GM12878 (cell line): ENCODE measurements around the gene ZFPM1.

ENCODE experiments used
- BRCA1 ChIP-seq: IDR thresholded peaks from 2 replicates; pipeline ENCODE4 v1.6.1; 2011; ENCODE audit warnings: low read depth, low read length, improper control_type of control experiment
- CTCF ChIP-seq, 3 experiments: IDR thresholded peaks in 2 of 3; conservative IDR thresholded peaks in 1 of 3; 2 replicates each; pipeline ENCODE4 v1.5.1; 2011; ENCODE audit warnings: low read depth in 3 of 3, low read length in 3 of 3, mild to moderate bottlenecking in 3 of 3, control low read depth in 2 of 3, moderate library complexity in 2 of 3, inconsistent platforms in 1 of 3, mixed read lengths in 1 of 3; ENCODE audit not compliant: control insufficient read depth in 2 of 3, insufficient read depth in 1 of 3; ENCODE audit errors: extremely low read depth in 1 of 3
- LARP7 ChIP-seq: fragments of 450-650 bp; IDR thresholded peaks from 2 replicates; pipeline ENCODE4 v1.6.1; 2017; ENCODE audit warnings: mild to moderate bottlenecking
- MTA2 ChIP-seq: fragments of 450-650 bp; IDR thresholded peaks from 2 replicates; pipeline ENCODE4 v1.6.1; 2016; ENCODE audit warnings: low read depth, mild to moderate bottlenecking, moderate library complexity
- NFXL1 ChIP-seq: fragments of 450-650 bp; IDR thresholded peaks from 2 replicates; pipeline ENCODE4 v1.6.1; 2017; ENCODE audit warnings: antibody characterized with exemption, mild to moderate bottlenecking, borderline replicate concordance
- POLR2AphosphoS5 ChIP-seq: IDR thresholded peaks from 2 replicates; pipeline ENCODE4 v1.6.1; 2011; ENCODE audit warnings: mild to moderate bottlenecking, low read length, inconsistent platforms
- SP1 ChIP-seq: IDR thresholded peaks from one replicate; pipeline ENCODE4 v1.6.1; 2011; ENCODE audit warnings: low read depth, low read length
- TAF1 ChIP-seq: IDR thresholded peaks from 2 replicates; pipeline ENCODE4 v1.6.1; 2011; ENCODE audit warnings: mild to moderate bottlenecking, low read depth, low read length, borderline replicate concordance
- TARDBP ChIP-seq: IDR thresholded peaks from 2 replicates; pipeline ENCODE4 v1.6.1; 2016; ENCODE audit warnings: borderline replicate concordance

DNA sequence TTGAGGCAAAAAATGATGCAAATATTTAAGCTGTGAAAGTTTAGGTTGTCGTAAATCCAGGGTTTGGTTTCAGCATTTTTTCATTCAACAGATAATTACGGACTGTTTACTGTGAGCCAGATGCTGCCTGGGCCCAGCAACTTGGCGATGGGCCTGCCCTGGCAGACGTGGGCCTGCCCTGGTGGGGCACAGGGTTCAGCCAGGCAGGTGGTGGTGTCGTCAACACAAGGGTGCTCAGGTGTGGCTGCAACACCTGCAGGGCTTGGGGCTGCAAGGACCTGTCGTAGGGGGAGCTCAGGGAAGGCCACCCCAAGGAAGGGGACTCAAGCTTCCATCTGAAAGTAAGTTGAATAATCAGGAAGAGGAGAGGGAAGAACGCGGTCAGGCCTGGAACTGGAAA, 132.2 kb downstream of the ZFPM1 start:
- TF ChIP-seq TAF1 (no peak), SP1 (no peak), NFXL1 (no peak), MTA2 (no peak), POLR2AphosphoS5 (no peak), CTCF (IDR thresholded peaks at IDR 0.05 in 2 of 3, conservative IDR thresholded peaks at IDR 0.05 in 1 of 3; ENCODE audit: control insufficient read depth in 2 of 3, extremely low read depth in 1 of 3, insufficient read depth in 1 of 3, low read depth in 3 of 3, low read length in 3 of 3) (no peak), BRCA1 (no peak), LARP7 (no peak), TARDBP (no peak)
